Measurements from ENCODE around the gene TBXAS1.

DNA sequence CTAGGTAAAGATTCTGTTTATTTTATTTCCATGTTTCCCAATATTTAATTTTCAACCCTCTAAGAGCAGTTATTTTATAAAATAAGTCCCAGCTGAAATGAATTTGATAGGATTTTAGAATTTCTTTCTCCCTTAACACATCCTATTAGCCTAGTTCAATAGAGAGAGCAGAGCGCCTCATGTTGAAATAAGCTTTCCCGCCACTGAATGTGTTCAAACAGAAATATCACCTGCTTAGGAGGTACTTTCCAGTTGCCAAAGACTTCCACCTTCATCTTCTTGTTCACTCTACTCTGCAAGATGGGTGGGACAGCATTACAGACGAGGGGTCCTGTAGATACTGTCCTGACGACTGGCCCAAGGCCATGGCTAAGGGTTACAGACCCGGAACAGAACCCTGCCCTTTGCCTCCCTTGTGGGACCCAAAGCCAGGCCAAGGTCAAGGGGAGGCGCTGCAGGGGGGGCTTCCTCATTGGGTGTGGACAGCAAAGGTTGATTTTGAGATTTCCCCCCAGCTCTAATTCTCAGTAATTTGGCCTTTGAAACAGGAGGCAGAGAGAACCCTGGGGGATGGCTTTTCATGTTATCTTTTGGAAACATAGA lies 171.7 kb downstream of the TBXAS1 start:
- TF ChIP-seq ZNF416 (CRISPR knock-in tag; IDR thresholded peaks at IDR 0.05) (no peak), FOXJ3 (CRISPR knock-in tag; IDR thresholded peaks at IDR 0.05; ENCODE audit: borderline replicate concordance) (no peak), ATF6 (CRISPR knock-in tag; IDR thresholded peaks at IDR 0.05) (no peak), RELA (CRISPR knock-in tag; IDR thresholded peaks at IDR 0.05; ENCODE audit: borderline replicate concordance) (no peak), CREB1 (CRISPR knock-in tag; IDR thresholded peaks at IDR 0.05) (no peak), MYBL2 (CRISPR knock-in tag; IDR thresholded peaks at IDR 0.05) (no peak)
- TF ChIP-seq, protein P1, sequence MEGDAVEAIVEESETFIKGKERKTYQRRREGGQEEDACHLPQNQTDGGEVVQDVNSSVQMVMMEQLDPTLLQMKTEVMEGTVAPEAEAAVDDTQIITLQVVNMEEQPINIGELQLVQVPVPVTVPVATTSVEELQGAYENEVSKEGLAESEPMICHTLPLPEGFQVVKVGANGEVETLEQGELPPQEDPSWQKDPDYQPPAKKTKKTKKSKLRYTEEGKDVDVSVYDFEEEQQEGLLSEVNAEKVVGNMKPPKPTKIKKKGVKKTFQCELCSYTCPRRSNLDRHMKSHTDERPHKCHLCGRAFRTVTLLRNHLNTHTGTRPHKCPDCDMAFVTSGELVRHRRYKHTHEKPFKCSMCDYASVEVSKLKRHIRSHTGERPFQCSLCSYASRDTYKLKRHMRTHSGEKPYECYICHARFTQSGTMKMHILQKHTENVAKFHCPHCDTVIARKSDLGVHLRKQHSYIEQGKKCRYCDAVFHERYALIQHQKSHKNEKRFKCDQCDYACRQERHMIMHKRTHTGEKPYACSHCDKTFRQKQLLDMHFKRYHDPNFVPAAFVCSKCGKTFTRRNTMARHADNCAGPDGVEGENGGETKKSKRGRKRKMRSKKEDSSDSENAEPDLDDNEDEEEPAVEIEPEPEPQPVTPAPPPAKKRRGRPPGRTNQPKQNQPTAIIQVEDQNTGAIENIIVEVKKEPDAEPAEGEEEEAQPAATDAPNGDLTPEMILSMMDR (IDR thresholded peaks at IDR 0.05) = no peak

All from WTC11 (cell line).